HCT116 (cell line): Measurements from ENCODE around the gene CLDN5. TPM values are rescaled to one million over a fixed set of nuclear protein-coding genes. Genes with fewer than 3 reads are reported as not detected.

ENCODE experiments used
- ATAC-seq: fragments of 200-7000 bp; cut with Tn5 transposase; 2 replicates; pipeline ENCODE4 v1.9.1; 2020; ENCODE audit warnings: mild to moderate bottlenecking, moderate library complexity
- BruUV-seq: library from RNA; stranded (reverse); fragments of 400-500 nt; replicated peaks from 2 replicates; lab custom pipeline; 2021; lab: Mats Ljungman, UMichigan
- CTCF ChIA-PET: fragments of 300-600 bp; sonication (Branson Sonifier 250); formaldehyde crosslinking; loops from one replicate; lab custom pipeline; 2021; ENCODE audit warnings: antibody characterized with exemption; lab: Charles Lee
- POLR2A ChIA-PET: fragments of 300-600, 350-600 bp; sonication (Branson Sonifier 250); formaldehyde crosslinking; loops from one replicate; lab custom pipeline; 2021; ENCODE audit warnings: antibody characterized with exemption; lab: Charles Lee
- RAD21 ChIA-PET, 2 experiments: fragments of 300-600 bp; sonication (Branson Sonifier 250); formaldehyde crosslinking; loops; one replicate each; lab custom pipeline; 2023; ENCODE audit warnings: low total read pairs in 2 of 2; ENCODE audit not compliant: uncharacterized antibody in 2 of 2, unreplicated experiment in 2 of 2, low non-redundant PET in 1 of 2; lab: Charles Lee
- DNase-seq: peaks from one replicate; pipeline ENCODE4 v3.0.0-alpha.2; 2010; ENCODE audit warnings: low read depth, low spot score
- H2AFZ ChIP-seq: fragments of 200-600 bp; shearing (Covaris generic), sonication (generic); 2 replicates; pipeline ENCODE4 v1.6.1; 2017; ENCODE audit warnings: low read depth, mixed run types, mixed read lengths, antibody characterized with exemption, low read length; ENCODE audit not compliant: poor library complexity, severe bottlenecking
- H3K27ac ChIP-seq: 2 replicates; pipeline ENCODE4 v1.5.1; 2012; ENCODE audit warnings: low read depth, low read length
- H3K27me3 ChIP-seq: fragments of 200-600 bp; sonication (generic); 2 replicates; pipeline ENCODE4 v1.6.1; 2016; ENCODE audit warnings: mixed run types, low read length, mixed read lengths; ENCODE audit not compliant: insufficient read depth
- H3K36me3 ChIP-seq, 2 experiments: fragments of 200-500 bp in 1 of 2; fragments of 200-600 bp in 1 of 2; sonication (Bioruptor generic) in 1 of 2; sonication (generic) in 1 of 2; 2 replicates each; pipeline versions ENCODE4 v1.5.1 to v1.6.1; 2014 to 2016; ENCODE audit warnings: low read length in 2 of 2, inconsistent platforms in 1 of 2, mixed read lengths in 1 of 2, mixed run types in 1 of 2; ENCODE audit not compliant: insufficient read depth in 2 of 2, control insufficient read depth in 1 of 2
- H3K4me1 ChIP-seq, 2 experiments: fragments of 200-600 bp in 1 of 2; sonication (generic) in 1 of 2; 2 replicates each; pipeline versions ENCODE4 v1.5.1 to v1.6.1; 2012 to 2017; ENCODE audit warnings: low read length in 2 of 2, inconsistent platforms in 1 of 2, mild to moderate bottlenecking in 1 of 2, mixed read lengths in 1 of 2, mixed run types in 1 of 2, moderate library complexity in 1 of 2; ENCODE audit not compliant: insufficient read depth in 2 of 2, control insufficient read depth in 1 of 2
- H3K4me2 ChIP-seq: fragments of 200-600 bp; sonication (generic); 2 replicates; pipeline ENCODE4 v1.6.1; 2017; ENCODE audit warnings: mixed run types, low read length, mixed read lengths
- H3K4me3 ChIP-seq, 2 experiments: fragments of 200-600 bp in 1 of 2; sonication (generic) in 1 of 2; replicated peaks in 1 of 2; 2 replicates each; pipeline ENCODE4 v1.5.1; 2011 to 2016; ENCODE audit warnings: low read length in 2 of 2, control low read depth in 1 of 2, low read depth in 1 of 2, mild to moderate bottlenecking in 1 of 2, mixed read lengths in 1 of 2, mixed run types in 1 of 2
- H3K79me2 ChIP-seq: fragments of 200-600 bp; sonication (generic); 2 replicates; pipeline ENCODE4 v1.6.1; 2017; ENCODE audit warnings: mild to moderate bottlenecking, mixed run types, low read length, moderate library complexity, mixed read lengths; ENCODE audit not compliant: insufficient read depth
- H3K9ac ChIP-seq: fragments of 200-600 bp; sonication (generic); 2 replicates; pipeline ENCODE4 v1.6.1; 2016; ENCODE audit warnings: low read length, mixed read lengths
- H3K9me2 ChIP-seq: fragments of 200-600 bp; sonication (generic), shearing (Covaris generic); 2 replicates; pipeline ENCODE4 v1.6.1; 2017; ENCODE audit warnings: mixed run types, mild to moderate bottlenecking, moderate library complexity; ENCODE audit not compliant: insufficient read depth
- H3K9me3 ChIP-seq, 2 experiments: fragments of 200-500 bp in 1 of 2; fragments of 200-600 bp in 1 of 2; sonication (Bioruptor generic) in 1 of 2; sonication (generic) in 1 of 2; 2 replicates each; pipeline ENCODE4 v1.6.1; 2014 to 2017; ENCODE audit warnings: low read length in 2 of 2, mixed read lengths in 2 of 2, inconsistent platforms in 1 of 2, low read depth in 1 of 2, mild to moderate bottlenecking in 1 of 2, mixed run types in 1 of 2, moderate library complexity in 1 of 2; ENCODE audit not compliant: control insufficient read depth in 1 of 2, insufficient read depth in 1 of 2
- H4K20me1 ChIP-seq: fragments of 200-600 bp; sonication (generic), shearing (Covaris generic); 2 replicates; pipeline ENCODE4 v1.6.1; 2017; ENCODE audit warnings: mixed run types, mild to moderate bottlenecking, moderate library complexity; ENCODE audit not compliant: insufficient read depth
- ATF3 ChIP-seq: IDR thresholded peaks from 2 replicates; pipeline ENCODE4 v1.6.1; 2012
- CTCF ChIP-seq, 3 experiments: fragments of 200-600 bp in 1 of 3; sonication (generic) in 1 of 3; IDR thresholded peaks in 2 of 3; conservative IDR thresholded peaks in 1 of 3; 2 replicates each; pipeline ENCODE4 v1.5.1; 2012 to 2017; ENCODE audit warnings: low read depth in 2 of 3, low read length in 2 of 3, antibody characterized with exemption in 1 of 3, borderline replicate concordance in 1 of 3, control low read depth in 1 of 3, mild to moderate bottlenecking in 1 of 3, mixed read lengths in 1 of 3, mixed run types in 1 of 3, moderate library complexity in 1 of 3; ENCODE audit not compliant: insufficient read depth in 1 of 3
- ELF1 ChIP-seq: IDR thresholded peaks from 2 replicates; pipeline ENCODE4 v1.6.1; 2012; ENCODE audit warnings: low read depth, borderline replicate concordance
- EZH2 ChIP-seq: fragments of 200-600 bp; sonication (generic); IDR thresholded peaks from 2 replicates; pipeline ENCODE4 v1.6.1; 2017; ENCODE audit warnings: antibody characterized with exemption, mixed run types
- POLR2A ChIP-seq: IDR thresholded peaks from 2 replicates; pipeline ENCODE4 v1.7.0; 2011; ENCODE audit warnings: borderline replicate concordance; ENCODE audit not compliant: insufficient read depth, insufficient read length; ENCODE audit errors: extremely low read depth
- SRF ChIP-seq: IDR thresholded peaks from 2 replicates; pipeline ENCODE4 v1.6.1; 2012; ENCODE audit warnings: low read depth
- YY1 ChIP-seq: IDR thresholded peaks from 2 replicates; pipeline ENCODE4 v1.6.1; 2011; ENCODE audit warnings: low read length, low read depth, moderate library complexity, mild to moderate bottlenecking; ENCODE audit not compliant: insufficient replicate concordance; ENCODE audit errors: extremely low read depth
- intact Hi-C: fragments of 100-400 bp; cut with micrococcal nuclease; formaldehyde crosslinking; loops from 2 replicates; pipeline ENCODE4 v1.10.0; 2022
- total RNA-seq: library from RNA; stranded (reverse); gene quantifications from one replicate; pipeline ENCODE4 v1.2.1, GENCODE V29; 2021; ENCODE audit not compliant: unreplicated experiment
- TF ChIP-seq, protein P1 (sequence below): IDR thresholded peaks from 2 replicates; pipeline ENCODE4 v1.6.1; 2011; ENCODE audit warnings: mild to moderate bottlenecking, low read length, moderate library complexity; ENCODE audit not compliant: insufficient replicate concordance; ENCODE audit errors: extremely low read depth

Gene CLDN5
- total RNA-seq, 1 experiment from 2014 or later, result 0.32 TPM

DNA sequence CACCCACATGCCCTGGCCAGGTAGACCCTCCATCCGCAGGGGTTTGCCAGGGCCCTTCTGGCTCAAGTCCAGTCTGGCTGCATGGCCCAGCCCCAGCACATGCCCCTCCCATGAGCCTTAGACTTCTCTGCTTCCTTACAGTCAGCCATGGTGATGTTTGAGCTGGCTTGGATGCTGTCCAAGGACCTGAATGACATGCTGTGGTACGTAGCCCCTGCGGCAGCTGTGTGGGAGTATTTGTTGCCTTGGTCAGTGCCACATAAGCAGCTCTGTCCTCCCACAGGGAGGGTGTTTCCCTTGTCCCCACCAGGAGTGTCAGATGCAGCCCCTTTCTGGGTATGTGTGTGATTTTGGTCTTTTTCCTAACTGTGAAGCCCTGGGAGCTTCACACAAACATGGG is 27.0 kb downstream of the CLDN5 start:
- Histone ChIP-seq H3K4me3 (no peak overlapping the region), H3K79me2 (peaks cover 7% of the 10 kb centered on the region; the same call in 1 of the 2 replicates), H3K9ac (no peak overlapping the region), H4K20me1 (no peaks in the 10 kb centered on the region), H3K9me2 (no peaks in the 10 kb centered on the region), H3K9me3 (no peaks in the 10 kb centered on the region), H3K27me3 (no peaks in the 10 kb centered on the region), H3K27ac (no peak overlapping the region), H3K4me1 (no peaks in the 10 kb centered on the region), H2AFZ (no peak overlapping the region), H3K4me2 (no peak overlapping the region), H3K36me3 (peaks cover 5 to 17% of the 10 kb centered on the region in 2 experiments; a peak in 3 of 4 replicates)
- RAD21 ChIA-PET, result no interaction called here
- DNase-seq (no peak), ATAC-seq (no peak)
- intact Hi-C loops, result loop anchor here (2.0 kb wide), 1 partner anchor 134 kb away; no protein-coding TSS in a partner anchor
- CTCF ChIA-PET, result interaction anchor here (1.2 kb wide), 1 partner anchor 133 kb away, joined by 3 read pairs; no protein-coding TSS in a partner anchor
- POLR2A ChIA-PET, result no interaction called here
- BruUV-seq, result no TSS peak
- TF ChIP-seq ELF1 (no peak), EZH2 (no peak), POLR2A (no peak)

DNA sequence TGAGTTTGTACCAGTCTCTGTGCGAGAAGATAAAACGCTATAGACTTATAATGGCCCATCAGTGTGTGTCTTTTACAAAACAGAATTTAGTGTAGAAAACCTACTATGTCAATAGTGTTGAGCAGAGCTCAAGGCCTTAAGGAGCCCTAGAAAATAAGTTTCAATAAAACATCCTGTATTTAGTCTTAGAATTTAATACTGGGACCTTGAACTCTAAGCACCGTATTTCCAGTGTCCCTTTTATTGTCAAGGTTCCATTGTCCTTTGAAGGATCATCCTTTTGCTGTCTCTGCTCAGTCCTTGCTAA is 27.9 kb downstream of the CLDN5 start:
- intact Hi-C loops, result loop anchor here (2.0 kb wide), 1 partner anchor 135 kb away; no protein-coding TSS in a partner anchor
- ChIA-PET POLR2A (no interaction called here), CTCF (interaction anchor here (1.3 to 1.5 kb wide), 2 partner anchors 134 to 234 kb away, joined by 3 to 18 read pairs; no protein-coding TSS in a partner anchor), RAD21 (no interaction called here)
- H4K20me1 ChIP-seq, result no peaks in the 10 kb centered on the region
- no peak overlapping the region for H3K9ac ChIP-seq
- no peaks in the 10 kb centered on the region for H3K27me3 ChIP-seq
- no peak overlapping the region for H2AFZ ChIP-seq
- peaks cover 5 to 17% of the 10 kb centered on the region in 2 experiments; a peak in 3 of 4 replicates for H3K36me3 ChIP-seq
- H3K9me3 ChIP-seq, result no peaks in the 10 kb centered on the region
- no peak for DNase-seq
- ATAC-seq, result no peak
- no peak overlapping the region for H3K4me2 ChIP-seq
- TF ChIP-seq SRF, result no peak
- TF ChIP-seq, protein P1, sequence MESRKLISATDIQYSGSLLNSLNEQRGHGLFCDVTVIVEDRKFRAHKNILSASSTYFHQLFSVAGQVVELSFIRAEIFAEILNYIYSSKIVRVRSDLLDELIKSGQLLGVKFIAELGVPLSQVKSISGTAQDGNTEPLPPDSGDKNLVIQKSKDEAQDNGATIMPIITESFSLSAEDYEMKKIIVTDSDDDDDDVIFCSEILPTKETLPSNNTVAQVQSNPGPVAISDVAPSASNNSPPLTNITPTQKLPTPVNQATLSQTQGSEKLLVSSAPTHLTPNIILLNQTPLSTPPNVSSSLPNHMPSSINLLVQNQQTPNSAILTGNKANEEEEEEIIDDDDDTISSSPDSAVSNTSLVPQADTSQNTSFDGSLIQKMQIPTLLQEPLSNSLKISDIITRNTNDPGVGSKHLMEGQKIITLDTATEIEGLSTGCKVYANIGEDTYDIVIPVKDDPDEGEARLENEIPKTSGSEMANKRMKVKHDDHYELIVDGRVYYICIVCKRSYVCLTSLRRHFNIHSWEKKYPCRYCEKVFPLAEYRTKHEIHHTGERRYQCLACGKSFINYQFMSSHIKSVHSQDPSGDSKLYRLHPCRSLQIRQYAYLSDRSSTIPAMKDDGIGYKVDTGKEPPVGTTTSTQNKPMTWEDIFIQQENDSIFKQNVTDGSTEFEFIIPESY, result no peak
- TF ChIP-seq YY1, result no peak
- TF ChIP-seq ATF3, result no peak
- no peak for TF ChIP-seq CTCF (IDR thresholded peaks at IDR 0.05 in 2 of 3, conservative IDR thresholded peaks at IDR 0.05 in 1 of 3; ENCODE audit: borderline replicate concordance in 1 of 3, insufficient read depth in 1 of 3, low read depth in 2 of 3, low read length in 2 of 3)
- peaks cover 11% of the 10 kb centered on the region; the same call in 1 of the 2 replicates for H3K79me2 ChIP-seq
- H3K9me2 ChIP-seq, result no peaks in the 10 kb centered on the region
- H3K27ac ChIP-seq, result no peak overlapping the region
- no peaks in the 10 kb centered on the region for H3K4me1 ChIP-seq
- no peak overlapping the region for H3K4me3 ChIP-seq
- no TSS peak for BruUV-seq
